GM18505 (cell line): Measurements from ENCODE around the gene ZC3H4.
"Not testable (repeated sequence)": the region's sequence is repeated elsewhere in the genome, so short reads cannot be mapped to it uniquely, and the experiment has no call there.

ENCODE experiments used
- ATAC-seq: cut with Tn5 transposase; IDR thresholded peaks from one replicate; pipeline ENCODE4 v1.9.1; 2021; ENCODE audit not compliant: unreplicated experiment
- POLR2A ChIP-seq: IDR thresholded peaks from 4 replicates; pipeline ENCODE4 v1.6.1; 2011; ENCODE audit warnings: borderline replicate concordance; ENCODE audit not compliant: insufficient read depth, insufficient read length; ENCODE audit errors: extremely low read depth

Gene ZC3H4

GRCh38 chr19:47107953-47108746 is 5.4 kb downstream of the ZC3H4 start:
- no peak for ATAC-seq
- TF ChIP-seq POLR2A, result no peak

- no peak for ATAC-seq
- TF ChIP-seq POLR2A, result no peak
Observed at GRCh38 chr19:47107202-47107952, 6.2 kb downstream of the ZC3H4 start.

GRCh38 chr19:47106821-47107201 is 6.8 kb downstream of the ZC3H4 start:
- ATAC-seq, result no peak
- TF ChIP-seq POLR2A, result no peak

- TF ChIP-seq POLR2A, result no peak
- ATAC-seq, result no peak
Observed at GRCh38 chr19:47105874-47106273, 7.7 kb downstream of the ZC3H4 start.

- no peak for ATAC-seq
Observed at GRCh38 chr19:47104680-47105079, 8.9 kb downstream of the ZC3H4 start.

GRCh38 chr19:47102346-47103060 is 11.1 kb downstream of the ZC3H4 start:
- TF ChIP-seq POLR2A, result no peak
- no peak for ATAC-seq

More at GRCh38 chr19:47104680-47105079, 8.9 kb downstream of the ZC3H4 start:
- no peak for TF ChIP-seq POLR2A

- not testable (repeated sequence) for ATAC-seq
Observed at GRCh38 chr19:47101116-47101515, 12.5 kb downstream of the ZC3H4 start.

- no peak for TF ChIP-seq POLR2A
Observed at GRCh38 chr19:47100290-47100689, 13.3 kb downstream of the ZC3H4 start.

GRCh38 chr19:47099576-47100050 is 14.0 kb downstream of the ZC3H4 start:
- no peak for ATAC-seq

More at GRCh38 chr19:47100290-47100689, 13.3 kb downstream of the ZC3H4 start:
- ATAC-seq, result no peak

GRCh38 chr19:47098608-47099007 is 15.0 kb downstream of the ZC3H4 start:
- TF ChIP-seq POLR2A, result no peak
- ATAC-seq, result no peak

More at GRCh38 chr19:47099576-47100050, 14.0 kb downstream of the ZC3H4 start:
- TF ChIP-seq POLR2A, result no peak

GRCh38 chr19:47097396-47098201 is 16.0 kb downstream of the ZC3H4 start:
- no peak for TF ChIP-seq POLR2A
- no peak for ATAC-seq

GRCh38 chr19:47096721-47097120 is 16.9 kb downstream of the ZC3H4 start:
- no peak for TF ChIP-seq POLR2A
- no peak for ATAC-seq
